ENCODE data around the gene INPP5J. TPM values are rescaled to one million over a fixed set of nuclear protein-coding genes. Genes with fewer than 3 reads are reported as not detected.

The INPP5J gene
- total RNA-seq, 1 experiment from 2014 or later: 6.2 TPM

DNA sequence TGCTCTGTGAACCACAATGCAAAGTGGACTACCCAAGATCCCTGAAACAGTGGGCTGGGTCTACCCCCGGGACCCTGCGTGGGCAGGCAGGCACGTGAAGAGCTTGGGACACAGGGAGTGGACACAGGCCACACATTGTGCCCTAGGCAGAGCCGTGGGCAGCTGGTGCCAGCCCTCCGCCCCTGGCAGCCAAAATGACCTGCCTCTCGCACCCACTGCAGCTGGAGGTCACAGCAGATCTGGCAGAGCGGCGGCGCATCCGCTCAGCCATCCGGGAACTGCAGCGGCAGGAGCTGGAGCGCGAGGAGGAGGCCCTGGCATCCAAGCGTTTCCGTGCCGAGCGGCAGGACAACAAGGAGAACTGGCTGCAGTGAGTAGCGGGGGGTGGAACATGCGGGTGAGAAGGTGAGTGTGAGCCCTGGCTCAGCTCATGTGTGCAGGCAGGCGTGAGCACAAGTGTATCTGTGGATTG is 35.0 kb upstream of the INPP5J start:
- DNase-seq (ENCODE audit: low spot score) (no peak), ATAC-seq (no peak)
- Mint-ChIP-seq H3K27ac (no peak overlapping the region), H3K27me3 (ENCODE audit: low read depth) (no peaks in the 10 kb centered on the region), H3K9me3 (no peaks in the 10 kb centered on the region), H3K36me3 (no peaks in the 10 kb centered on the region), H3K4me1 (peaks cover 16% of the 10 kb centered on the region), H3K4me3 (no peak overlapping the region)
- ChIA-PET CTCF (interaction anchor here (0.5 to 21.8 kb wide), 4 partner anchors 9 to 137 kb away, joined by 3 to 363 read pairs (median 22); partner anchors contain the start of gene SELENOM), POLR2A (interaction anchor here (0.8 kb wide), 1 partner anchor 17 kb away, joined by 3 read pairs; no protein-coding TSS in a partner anchor)
- TF ChIP-seq ZNF396 (CRISPR knock-in tag; IDR thresholded peaks at IDR 0.05; ENCODE audit: borderline replicate concordance): no peak
- TF ChIP-seq, protein P1, sequence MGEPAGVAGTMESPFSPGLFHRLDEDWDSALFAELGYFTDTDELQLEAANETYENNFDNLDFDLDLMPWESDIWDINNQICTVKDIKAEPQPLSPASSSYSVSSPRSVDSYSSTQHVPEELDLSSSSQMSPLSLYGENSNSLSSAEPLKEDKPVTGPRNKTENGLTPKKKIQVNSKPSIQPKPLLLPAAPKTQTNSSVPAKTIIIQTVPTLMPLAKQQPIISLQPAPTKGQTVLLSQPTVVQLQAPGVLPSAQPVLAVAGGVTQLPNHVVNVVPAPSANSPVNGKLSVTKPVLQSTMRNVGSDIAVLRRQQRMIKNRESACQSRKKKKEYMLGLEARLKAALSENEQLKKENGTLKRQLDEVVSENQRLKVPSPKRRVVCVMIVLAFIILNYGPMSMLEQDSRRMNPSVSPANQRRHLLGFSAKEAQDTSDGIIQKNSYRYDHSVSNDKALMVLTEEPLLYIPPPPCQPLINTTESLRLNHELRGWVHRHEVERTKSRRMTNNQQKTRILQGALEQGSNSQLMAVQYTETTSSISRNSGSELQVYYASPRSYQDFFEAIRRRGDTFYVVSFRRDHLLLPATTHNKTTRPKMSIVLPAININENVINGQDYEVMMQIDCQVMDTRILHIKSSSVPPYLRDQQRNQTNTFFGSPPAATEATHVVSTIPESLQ (CRISPR knock-in tag; IDR thresholded peaks at IDR 0.05): no peak
- no peak for TF ChIP-seq GABPB1 (CRISPR knock-in tag; IDR thresholded peaks at IDR 0.05)
- TF ChIP-seq ZNF232 (CRISPR knock-in tag; IDR thresholded peaks at IDR 0.05): no peak
- TF ChIP-seq, protein P2, sequence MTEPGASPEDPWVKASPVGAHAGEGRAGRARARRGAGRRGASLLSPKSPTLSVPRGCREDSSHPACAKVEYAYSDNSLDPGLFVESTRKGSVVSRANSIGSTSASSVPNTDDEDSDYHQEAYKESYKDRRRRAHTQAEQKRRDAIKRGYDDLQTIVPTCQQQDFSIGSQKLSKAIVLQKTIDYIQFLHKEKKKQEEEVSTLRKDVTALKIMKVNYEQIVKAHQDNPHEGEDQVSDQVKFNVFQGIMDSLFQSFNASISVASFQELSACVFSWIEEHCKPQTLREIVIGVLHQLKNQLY (CRISPR knock-in tag; IDR thresholded peaks at IDR 0.05): no peak
- TF ChIP-seq ZNF263 (CRISPR knock-in tag; IDR thresholded peaks at IDR 0.05; ENCODE audit: low read depth): no peak
- TF ChIP-seq, protein P3, sequence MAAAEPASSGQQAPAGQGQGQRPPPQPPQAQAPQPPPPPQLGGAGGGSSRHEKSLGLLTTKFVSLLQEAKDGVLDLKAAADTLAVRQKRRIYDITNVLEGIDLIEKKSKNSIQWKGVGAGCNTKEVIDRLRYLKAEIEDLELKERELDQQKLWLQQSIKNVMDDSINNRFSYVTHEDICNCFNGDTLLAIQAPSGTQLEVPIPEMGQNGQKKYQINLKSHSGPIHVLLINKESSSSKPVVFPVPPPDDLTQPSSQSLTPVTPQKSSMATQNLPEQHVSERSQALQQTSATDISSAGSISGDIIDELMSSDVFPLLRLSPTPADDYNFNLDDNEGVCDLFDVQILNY (CRISPR knock-in tag; IDR thresholded peaks at IDR 0.05): no peak
- TF ChIP-seq, protein P4, sequence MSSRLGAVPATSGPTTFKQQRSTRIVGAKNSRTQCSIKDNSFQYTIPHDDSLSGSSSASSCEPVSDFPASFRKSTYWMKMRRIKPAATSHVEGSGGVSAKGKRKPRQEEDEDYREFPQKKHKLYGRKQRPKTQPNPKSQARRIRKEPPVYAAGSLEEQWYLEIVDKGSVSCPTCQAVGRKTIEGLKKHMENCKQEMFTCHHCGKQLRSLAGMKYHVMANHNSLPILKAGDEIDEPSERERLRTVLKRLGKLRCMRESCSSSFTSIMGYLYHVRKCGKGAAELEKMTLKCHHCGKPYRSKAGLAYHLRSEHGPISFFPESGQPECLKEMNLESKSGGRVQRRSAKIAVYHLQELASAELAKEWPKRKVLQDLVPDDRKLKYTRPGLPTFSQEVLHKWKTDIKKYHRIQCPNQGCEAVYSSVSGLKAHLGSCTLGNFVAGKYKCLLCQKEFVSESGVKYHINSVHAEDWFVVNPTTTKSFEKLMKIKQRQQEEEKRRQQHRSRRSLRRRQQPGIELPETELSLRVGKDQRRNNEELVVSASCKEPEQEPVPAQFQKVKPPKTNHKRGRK (CRISPR knock-in tag; IDR thresholded peaks at IDR 0.05; ENCODE audit: borderline replicate concordance): no peak
- TF ChIP-seq, protein P5, sequence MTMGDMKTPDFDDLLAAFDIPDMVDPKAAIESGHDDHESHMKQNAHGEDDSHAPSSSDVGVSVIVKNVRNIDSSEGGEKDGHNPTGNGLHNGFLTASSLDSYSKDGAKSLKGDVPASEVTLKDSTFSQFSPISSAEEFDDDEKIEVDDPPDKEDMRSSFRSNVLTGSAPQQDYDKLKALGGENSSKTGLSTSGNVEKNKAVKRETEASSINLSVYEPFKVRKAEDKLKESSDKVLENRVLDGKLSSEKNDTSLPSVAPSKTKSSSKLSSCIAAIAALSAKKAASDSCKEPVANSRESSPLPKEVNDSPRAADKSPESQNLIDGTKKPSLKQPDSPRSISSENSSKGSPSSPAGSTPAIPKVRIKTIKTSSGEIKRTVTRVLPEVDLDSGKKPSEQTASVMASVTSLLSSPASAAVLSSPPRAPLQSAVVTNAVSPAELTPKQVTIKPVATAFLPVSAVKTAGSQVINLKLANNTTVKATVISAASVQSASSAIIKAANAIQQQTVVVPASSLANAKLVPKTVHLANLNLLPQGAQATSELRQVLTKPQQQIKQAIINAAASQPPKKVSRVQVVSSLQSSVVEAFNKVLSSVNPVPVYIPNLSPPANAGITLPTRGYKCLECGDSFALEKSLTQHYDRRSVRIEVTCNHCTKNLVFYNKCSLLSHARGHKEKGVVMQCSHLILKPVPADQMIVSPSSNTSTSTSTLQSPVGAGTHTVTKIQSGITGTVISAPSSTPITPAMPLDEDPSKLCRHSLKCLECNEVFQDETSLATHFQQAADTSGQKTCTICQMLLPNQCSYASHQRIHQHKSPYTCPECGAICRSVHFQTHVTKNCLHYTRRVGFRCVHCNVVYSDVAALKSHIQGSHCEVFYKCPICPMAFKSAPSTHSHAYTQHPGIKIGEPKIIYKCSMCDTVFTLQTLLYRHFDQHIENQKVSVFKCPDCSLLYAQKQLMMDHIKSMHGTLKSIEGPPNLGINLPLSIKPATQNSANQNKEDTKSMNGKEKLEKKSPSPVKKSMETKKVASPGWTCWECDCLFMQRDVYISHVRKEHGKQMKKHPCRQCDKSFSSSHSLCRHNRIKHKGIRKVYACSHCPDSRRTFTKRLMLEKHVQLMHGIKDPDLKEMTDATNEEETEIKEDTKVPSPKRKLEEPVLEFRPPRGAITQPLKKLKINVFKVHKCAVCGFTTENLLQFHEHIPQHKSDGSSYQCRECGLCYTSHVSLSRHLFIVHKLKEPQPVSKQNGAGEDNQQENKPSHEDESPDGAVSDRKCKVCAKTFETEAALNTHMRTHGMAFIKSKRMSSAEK (CRISPR knock-in tag; IDR thresholded peaks at IDR 0.05; ENCODE audit: borderline replicate concordance): no peak
- TF ChIP-seq, protein P6, sequence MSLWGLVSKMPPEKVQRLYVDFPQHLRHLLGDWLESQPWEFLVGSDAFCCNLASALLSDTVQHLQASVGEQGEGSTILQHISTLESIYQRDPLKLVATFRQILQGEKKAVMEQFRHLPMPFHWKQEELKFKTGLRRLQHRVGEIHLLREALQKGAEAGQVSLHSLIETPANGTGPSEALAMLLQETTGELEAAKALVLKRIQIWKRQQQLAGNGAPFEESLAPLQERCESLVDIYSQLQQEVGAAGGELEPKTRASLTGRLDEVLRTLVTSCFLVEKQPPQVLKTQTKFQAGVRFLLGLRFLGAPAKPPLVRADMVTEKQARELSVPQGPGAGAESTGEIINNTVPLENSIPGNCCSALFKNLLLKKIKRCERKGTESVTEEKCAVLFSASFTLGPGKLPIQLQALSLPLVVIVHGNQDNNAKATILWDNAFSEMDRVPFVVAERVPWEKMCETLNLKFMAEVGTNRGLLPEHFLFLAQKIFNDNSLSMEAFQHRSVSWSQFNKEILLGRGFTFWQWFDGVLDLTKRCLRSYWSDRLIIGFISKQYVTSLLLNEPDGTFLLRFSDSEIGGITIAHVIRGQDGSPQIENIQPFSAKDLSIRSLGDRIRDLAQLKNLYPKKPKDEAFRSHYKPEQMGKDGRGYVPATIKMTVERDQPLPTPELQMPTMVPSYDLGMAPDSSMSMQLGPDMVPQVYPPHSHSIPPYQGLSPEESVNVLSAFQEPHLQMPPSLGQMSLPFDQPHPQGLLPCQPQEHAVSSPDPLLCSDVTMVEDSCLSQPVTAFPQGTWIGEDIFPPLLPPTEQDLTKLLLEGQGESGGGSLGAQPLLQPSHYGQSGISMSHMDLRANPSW (CRISPR knock-in tag; conservative IDR thresholded peaks at IDR 0.05; ENCODE audit: low read depth): no peak
- no peak for TF ChIP-seq ZNF423 (CRISPR knock-in tag; IDR thresholded peaks at IDR 0.05)
- TF ChIP-seq, protein P7, sequence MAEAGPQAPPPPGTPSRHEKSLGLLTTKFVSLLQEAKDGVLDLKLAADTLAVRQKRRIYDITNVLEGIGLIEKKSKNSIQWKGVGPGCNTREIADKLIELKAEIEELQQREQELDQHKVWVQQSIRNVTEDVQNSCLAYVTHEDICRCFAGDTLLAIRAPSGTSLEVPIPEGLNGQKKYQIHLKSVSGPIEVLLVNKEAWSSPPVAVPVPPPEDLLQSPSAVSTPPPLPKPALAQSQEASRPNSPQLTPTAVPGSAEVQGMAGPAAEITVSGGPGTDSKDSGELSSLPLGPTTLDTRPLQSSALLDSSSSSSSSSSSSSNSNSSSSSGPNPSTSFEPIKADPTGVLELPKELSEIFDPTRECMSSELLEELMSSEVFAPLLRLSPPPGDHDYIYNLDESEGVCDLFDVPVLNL (CRISPR knock-in tag; IDR thresholded peaks at IDR 0.05; ENCODE audit: borderline replicate concordance, low read depth): no peak
- TF ChIP-seq, protein P8, sequence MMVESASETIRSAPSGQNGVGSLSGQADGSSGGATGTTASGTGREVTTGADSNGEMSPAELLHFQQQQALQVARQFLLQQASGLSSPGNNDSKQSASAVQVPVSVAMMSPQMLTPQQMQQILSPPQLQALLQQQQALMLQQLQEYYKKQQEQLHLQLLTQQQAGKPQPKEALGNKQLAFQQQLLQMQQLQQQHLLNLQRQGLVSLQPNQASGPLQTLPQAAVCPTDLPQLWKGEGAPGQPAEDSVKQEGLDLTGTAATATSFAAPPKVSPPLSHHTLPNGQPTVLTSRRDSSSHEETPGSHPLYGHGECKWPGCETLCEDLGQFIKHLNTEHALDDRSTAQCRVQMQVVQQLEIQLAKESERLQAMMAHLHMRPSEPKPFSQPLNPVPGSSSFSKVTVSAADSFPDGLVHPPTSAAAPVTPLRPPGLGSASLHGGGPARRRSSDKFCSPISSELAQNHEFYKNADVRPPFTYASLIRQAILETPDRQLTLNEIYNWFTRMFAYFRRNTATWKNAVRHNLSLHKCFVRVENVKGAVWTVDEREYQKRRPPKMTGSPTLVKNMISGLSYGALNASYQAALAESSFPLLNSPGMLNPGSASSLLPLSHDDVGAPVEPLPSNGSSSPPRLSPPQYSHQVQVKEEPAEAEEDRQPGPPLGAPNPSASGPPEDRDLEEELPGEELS (CRISPR knock-in tag; IDR thresholded peaks at IDR 0.05): no peak
- TF ChIP-seq, protein P9, sequence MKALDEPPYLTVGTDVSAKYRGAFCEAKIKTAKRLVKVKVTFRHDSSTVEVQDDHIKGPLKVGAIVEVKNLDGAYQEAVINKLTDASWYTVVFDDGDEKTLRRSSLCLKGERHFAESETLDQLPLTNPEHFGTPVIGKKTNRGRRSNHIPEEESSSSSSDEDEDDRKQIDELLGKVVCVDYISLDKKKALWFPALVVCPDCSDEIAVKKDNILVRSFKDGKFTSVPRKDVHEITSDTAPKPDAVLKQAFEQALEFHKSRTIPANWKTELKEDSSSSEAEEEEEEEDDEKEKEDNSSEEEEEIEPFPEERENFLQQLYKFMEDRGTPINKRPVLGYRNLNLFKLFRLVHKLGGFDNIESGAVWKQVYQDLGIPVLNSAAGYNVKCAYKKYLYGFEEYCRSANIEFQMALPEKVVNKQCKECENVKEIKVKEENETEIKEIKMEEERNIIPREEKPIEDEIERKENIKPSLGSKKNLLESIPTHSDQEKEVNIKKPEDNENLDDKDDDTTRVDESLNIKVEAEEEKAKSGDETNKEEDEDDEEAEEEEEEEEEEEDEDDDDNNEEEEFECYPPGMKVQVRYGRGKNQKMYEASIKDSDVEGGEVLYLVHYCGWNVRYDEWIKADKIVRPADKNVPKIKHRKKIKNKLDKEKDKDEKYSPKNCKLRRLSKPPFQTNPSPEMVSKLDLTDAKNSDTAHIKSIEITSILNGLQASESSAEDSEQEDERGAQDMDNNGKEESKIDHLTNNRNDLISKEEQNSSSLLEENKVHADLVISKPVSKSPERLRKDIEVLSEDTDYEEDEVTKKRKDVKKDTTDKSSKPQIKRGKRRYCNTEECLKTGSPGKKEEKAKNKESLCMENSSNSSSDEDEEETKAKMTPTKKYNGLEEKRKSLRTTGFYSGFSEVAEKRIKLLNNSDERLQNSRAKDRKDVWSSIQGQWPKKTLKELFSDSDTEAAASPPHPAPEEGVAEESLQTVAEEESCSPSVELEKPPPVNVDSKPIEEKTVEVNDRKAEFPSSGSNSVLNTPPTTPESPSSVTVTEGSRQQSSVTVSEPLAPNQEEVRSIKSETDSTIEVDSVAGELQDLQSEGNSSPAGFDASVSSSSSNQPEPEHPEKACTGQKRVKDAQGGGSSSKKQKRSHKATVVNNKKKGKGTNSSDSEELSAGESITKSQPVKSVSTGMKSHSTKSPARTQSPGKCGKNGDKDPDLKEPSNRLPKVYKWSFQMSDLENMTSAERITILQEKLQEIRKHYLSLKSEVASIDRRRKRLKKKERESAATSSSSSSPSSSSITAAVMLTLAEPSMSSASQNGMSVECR (CRISPR knock-in tag; IDR thresholded peaks at IDR 0.05; ENCODE audit: borderline replicate concordance): no peak

All from WTC11 (cell line).